Measurements from ENCODE around the gene CLEC5A. TPM values are rescaled to one million over a fixed set of nuclear protein-coding genes. Genes with fewer than 3 reads are reported as not detected.

CLEC5A gene
- total RNA-seq, 1 experiment from 2014 or later: not detected

Other genes with a start within 250 kb of the CLEC5A start
- 7.5 and 8.7 TPM in 2 replicates for gene DENND11, start 244.8 kb downstream of the CLEC5A start, total RNA-seq (2014; rRNA removed; shearing (Covaris generic))
- 0.05 TPM in 1 of 2 replicates, not detected in the other for gene WEE2, start 238.6 kb downstream of the CLEC5A start, total RNA-seq (2014; rRNA removed; shearing (Covaris generic))
- gene SSBP1, start 208.6 kb downstream of the CLEC5A start, total RNA-seq (2014; rRNA removed; shearing (Covaris generic)): 380 and 429 TPM in 2 replicates
- gene TAS2R3, start 182.9 kb downstream of the CLEC5A start, total RNA-seq (2014; rRNA removed; shearing (Covaris generic)): not detected in 2 replicates
- gene TAS2R4, start 170.3 kb downstream of the CLEC5A start, total RNA-seq (2014; rRNA removed; shearing (Covaris generic)): 0.07 and 0.88 TPM in 2 replicates
- gene TAS2R5, start 156.8 kb downstream of the CLEC5A start, total RNA-seq (2014; rRNA removed; shearing (Covaris generic)): 0.10 TPM in 1 of 2 replicates, not detected in the other
- not detected in 2 replicates for gene PRSS37, start 105.5 kb downstream of the CLEC5A start, total RNA-seq (2014; rRNA removed; shearing (Covaris generic))
- not detected in 2 replicates for gene OR9A4, start 30.6 kb downstream of the CLEC5A start, total RNA-seq (2014; rRNA removed; shearing (Covaris generic))
- 0.29 TPM in 1 of 2 replicates, not detected in the other for gene TAS2R38, start 26.8 kb upstream of the CLEC5A start, total RNA-seq (2014; rRNA removed; shearing (Covaris generic))
- not detected in 2 replicates for gene MGAM, start 48.9 kb upstream of the CLEC5A start, total RNA-seq (2014; rRNA removed; shearing (Covaris generic))
- not detected in 2 replicates for gene MGAM2, start 164.7 kb upstream of the CLEC5A start, total RNA-seq (2014; rRNA removed; shearing (Covaris generic))